ENCODE data around the gene SPIN4. TPM values are rescaled to one million over a fixed set of nuclear protein-coding genes. Genes with fewer than 3 reads are reported as not detected.
"Not testable (repeated sequence)": the region's sequence is repeated elsewhere in the genome, so short reads cannot be mapped to it uniquely, and the experiment has no call there.

The SPIN4 gene
- 3.1 and 13.3 TPM in 2 replicates for total RNA-seq (ENCODE audit: low replicate concordance)

DNA sequence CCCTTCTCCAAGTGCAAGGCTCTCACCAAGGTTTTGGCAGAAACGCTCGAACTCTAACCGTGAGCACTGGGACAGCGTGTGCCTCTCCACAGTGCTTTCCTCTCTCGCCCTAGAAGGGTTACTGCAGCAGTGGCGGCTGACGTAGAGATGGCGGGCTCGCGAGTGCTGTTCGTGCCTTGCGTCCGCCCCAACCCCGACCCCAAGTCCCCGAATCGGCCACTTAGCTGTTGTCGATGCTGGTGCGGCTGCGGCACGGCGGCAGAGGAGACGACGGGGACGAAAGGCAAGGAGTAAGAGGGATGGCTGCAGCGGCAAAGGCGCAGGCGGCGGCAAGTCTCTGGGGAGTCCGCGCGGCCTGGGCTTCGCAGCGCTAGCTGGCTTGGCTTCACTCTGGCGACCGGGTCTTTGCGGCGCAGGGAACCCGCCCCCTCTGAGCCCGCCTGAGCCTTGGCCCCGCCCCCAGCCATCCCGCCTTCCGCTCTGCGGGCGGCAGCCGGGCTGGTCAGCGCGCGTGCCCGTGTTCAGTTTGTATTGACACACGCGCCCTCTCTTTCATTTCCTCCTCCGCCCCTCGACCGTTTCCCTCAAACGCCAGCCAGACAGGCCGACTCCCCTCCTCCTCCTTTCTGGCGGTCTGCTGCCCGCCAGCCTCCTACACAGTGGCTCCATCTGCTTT is at the start of gene SPIN4:
TSS of gene SPIN4 (minus strand) at position 392 of the 676 bp plus-strand sequence. CDS start 513 bp downstream, outside the sequence.
- DNase-seq (ENCODE audit: low read depth), result peak; percentile 75
- peak within 1 kb of the TSS; percentile 75 for H3K4me3 ChIP-seq (ENCODE audit: low read depth, low read length)
- TF ChIP-seq CTCF (IDR thresholded peaks at IDR 0.05; ENCODE audit: insufficient read depth, low read length), result no peak

DNA sequence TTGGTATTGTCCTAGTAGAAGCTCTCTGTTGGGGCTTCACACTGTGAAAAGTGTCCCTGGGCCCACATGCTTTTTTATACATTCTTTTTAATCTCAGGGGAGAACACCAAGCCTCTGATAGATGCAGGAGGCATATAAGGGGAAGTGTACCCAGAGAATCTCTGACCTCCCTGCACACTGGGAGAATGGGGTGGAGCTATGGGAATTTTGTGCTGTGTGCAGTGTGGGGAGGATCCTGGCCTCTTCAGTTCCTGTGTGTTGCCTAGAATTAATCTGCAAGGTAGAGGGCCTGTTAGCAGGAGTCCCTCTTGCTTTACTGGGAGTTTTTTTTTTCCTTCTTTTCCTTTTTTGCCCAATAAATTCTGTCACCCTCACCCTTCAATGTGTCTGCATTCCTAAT is 49.2 kb upstream of the SPIN4 start:
- no peak for DNase-seq (ENCODE audit: low read depth)
- no peak for TF ChIP-seq CTCF (IDR thresholded peaks at IDR 0.05; ENCODE audit: insufficient read depth, low read length)
- H3K4me3 ChIP-seq (ENCODE audit: low read depth, low read length), result no peak overlapping the region

GRCh38 chrX:63394872-63395271 is 43.7 kb upstream of the SPIN4 start:
- H3K4me3 ChIP-seq (ENCODE audit: low read depth, low read length), result no peak overlapping the region
- no peak for TF ChIP-seq CTCF (IDR thresholded peaks at IDR 0.05; ENCODE audit: insufficient read depth, low read length)
- DNase-seq (ENCODE audit: low read depth), result no peak

DNA sequence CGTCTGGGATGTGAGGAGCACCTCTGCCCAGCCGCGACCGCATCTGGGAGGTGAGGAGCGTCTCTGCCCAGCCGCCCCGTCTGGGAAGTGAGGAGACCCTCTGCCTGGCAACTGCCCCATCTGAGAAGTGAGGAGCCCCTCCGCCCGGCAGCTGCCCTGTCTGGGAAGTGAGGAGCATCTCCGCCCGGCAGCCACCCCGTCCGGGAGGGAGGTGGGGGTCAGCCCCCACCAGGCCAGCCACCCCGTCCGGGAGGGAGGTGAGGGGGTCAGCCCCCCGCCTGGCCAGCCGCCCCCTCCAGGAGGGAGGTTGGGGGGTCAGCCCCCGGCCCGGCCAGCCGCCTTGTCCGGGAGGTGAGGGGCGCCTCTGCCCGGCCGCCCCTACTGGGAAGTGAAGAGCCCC is 42.0 kb upstream of the SPIN4 start:
- DNase-seq (ENCODE audit: low read depth); H3K4me3 ChIP-seq (ENCODE audit: low read depth, low read length): not testable (repeated sequence)

GRCh38 chrX:63387411-63387810 is 36.3 kb upstream of the SPIN4 start:
- no peak for DNase-seq (ENCODE audit: low read depth)
- no peak overlapping the region for H3K4me3 ChIP-seq (ENCODE audit: low read depth, low read length)
- TF ChIP-seq CTCF (IDR thresholded peaks at IDR 0.05; ENCODE audit: insufficient read depth, low read length), result no peak

- not testable (repeated sequence) for H3K4me3 ChIP-seq (ENCODE audit: low read depth, low read length); DNase-seq (ENCODE audit: low read depth)
Observed at GRCh38 chrX:63384263-63384662, 33.1 kb upstream of the SPIN4 start.

- not testable (repeated sequence) for DNase-seq (ENCODE audit: low read depth); H3K4me3 ChIP-seq (ENCODE audit: low read depth, low read length)
Observed at GRCh38 chrX:63373012-63373411, 21.9 kb upstream of the SPIN4 start.

- not testable (repeated sequence) for DNase-seq (ENCODE audit: low read depth); H3K4me3 ChIP-seq (ENCODE audit: low read depth, low read length)
Observed at GRCh38 chrX:63367699-63368098, 16.6 kb upstream of the SPIN4 start.

DNA sequence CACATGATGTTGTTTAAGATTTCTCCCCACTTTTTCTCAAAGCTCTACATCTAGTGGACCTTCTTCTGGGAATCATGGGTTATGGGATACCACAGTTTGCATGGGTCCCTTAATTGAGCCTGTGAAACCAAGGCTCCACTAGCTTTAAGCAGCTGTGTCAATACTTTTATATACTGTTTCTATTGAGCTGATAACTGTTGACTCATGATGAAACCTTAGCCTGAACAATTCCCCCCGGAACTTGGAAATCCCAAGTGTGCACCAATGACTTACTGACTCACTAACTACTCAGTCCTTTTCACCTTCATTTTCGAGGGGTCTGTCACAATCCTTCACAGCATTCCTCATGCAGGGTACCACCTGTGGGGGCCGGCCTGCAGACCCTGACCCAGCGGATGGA is 12.7 kb upstream of the SPIN4 start:
- TF ChIP-seq CTCF (IDR thresholded peaks at IDR 0.05; ENCODE audit: insufficient read depth, low read length), result no peak
- no peak for DNase-seq (ENCODE audit: low read depth)
- no peak overlapping the region for H3K4me3 ChIP-seq (ENCODE audit: low read depth, low read length)
